Measurements from ENCODE around the gene RBM38.

DNA sequence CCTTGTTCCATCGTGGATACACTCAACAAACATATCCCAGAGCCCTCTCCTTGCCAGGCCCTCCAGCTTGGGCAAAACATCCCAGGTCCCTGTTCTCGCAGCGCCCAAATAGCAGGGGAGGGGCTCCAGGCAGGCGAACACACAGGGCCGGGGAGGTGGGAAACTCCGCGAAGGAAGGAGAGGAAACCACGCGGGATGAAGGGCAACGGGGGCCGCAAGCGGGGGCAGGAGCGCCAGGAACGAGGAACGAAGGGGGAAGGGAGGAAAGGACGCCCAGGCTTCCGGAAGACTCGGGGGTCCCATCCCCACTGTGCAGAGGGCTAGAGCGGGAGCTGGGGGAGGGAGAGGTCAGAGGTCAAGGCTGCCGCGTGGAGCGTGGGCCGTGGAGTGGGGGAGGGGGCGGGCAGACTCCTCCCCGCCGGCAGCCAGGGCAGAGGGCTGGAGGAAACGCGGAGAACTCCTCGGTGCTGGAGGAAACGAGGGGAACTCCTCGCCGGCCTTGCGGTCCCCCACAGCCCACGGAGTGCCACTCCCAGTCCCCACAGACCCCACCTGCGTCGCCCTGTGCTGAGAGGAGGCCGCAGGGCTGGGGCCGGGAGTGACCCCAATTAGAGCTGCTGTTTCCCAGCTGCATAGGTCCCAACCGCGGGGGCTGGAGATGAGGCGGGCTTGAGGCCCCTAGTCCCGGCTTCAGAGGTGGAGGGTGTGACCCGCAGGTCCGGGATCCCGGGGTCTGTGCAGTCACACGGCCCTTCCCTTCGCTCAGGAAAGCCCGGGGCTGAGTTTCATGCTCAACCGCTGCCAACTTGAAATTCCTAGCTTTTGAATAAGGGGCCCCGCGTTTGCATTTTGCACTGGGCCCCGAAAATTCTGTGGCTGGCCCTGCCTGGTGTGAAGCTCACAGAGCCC lies 1.2 kb upstream of the RBM38 start:
- TF ChIP-seq, protein P1, sequence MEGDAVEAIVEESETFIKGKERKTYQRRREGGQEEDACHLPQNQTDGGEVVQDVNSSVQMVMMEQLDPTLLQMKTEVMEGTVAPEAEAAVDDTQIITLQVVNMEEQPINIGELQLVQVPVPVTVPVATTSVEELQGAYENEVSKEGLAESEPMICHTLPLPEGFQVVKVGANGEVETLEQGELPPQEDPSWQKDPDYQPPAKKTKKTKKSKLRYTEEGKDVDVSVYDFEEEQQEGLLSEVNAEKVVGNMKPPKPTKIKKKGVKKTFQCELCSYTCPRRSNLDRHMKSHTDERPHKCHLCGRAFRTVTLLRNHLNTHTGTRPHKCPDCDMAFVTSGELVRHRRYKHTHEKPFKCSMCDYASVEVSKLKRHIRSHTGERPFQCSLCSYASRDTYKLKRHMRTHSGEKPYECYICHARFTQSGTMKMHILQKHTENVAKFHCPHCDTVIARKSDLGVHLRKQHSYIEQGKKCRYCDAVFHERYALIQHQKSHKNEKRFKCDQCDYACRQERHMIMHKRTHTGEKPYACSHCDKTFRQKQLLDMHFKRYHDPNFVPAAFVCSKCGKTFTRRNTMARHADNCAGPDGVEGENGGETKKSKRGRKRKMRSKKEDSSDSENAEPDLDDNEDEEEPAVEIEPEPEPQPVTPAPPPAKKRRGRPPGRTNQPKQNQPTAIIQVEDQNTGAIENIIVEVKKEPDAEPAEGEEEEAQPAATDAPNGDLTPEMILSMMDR (IDR thresholded peaks at IDR 0.05; ENCODE audit: insufficient read depth, low read length, poor library complexity, severe bottlenecking): no peak
- TF ChIP-seq EZH2phosphoT487 (conservative IDR thresholded peaks at IDR 0.05; ENCODE audit: low read length): no peak
